Left colon (tissue), 2 donors: ENCODE results near the gene ARHGAP40. TPM values are rescaled to one million over a fixed set of nuclear protein-coding genes. Genes with fewer than 3 reads are reported as not detected.

Experiments used
- ATAC-seq: fragments of 200-7000 bp; cut with Tn5 transposase; one replicate; pipeline ENCODE4 v1.9.1; 2020; ENCODE audit warnings: mild to moderate bottlenecking, moderate library complexity
- DNase-seq, 2 donors: peaks; one replicate each; pipeline ENCODE4 v3.0.0-alpha.2; 2020
- intact Hi-C, 2 donors: fragments of 100-400 bp; cut with DNase I in 1 of 2; cut with micrococcal nuclease in 1 of 2; formaldehyde crosslinking; loops; one replicate each; pipeline versions ENCODE4 v1.11.2 to v1.14.0; 2022; cut with DNase I, micrococcal nuclease
- total RNA-seq, 2 donors: library from RNA; stranded (reverse); fragmentation: NEBNext Ultra II Directional; extraction: Animal tissue kit (Norgen Biotek cat#: 25700); gene quantifications; one replicate each; pipeline ENCODE4 v1.2.1, GENCODE V29; 2021
- donor health status: DM: no; HTN: no; CAD: no.
- donor health status: DM: yes; HTN: yes; CAD: no.

ARHGAP40 gene
- total RNA-seq, 2 donors from 2014 or later = not detected

- DNase-seq (no peak), ATAC-seq (no peak)
- intact Hi-C loops = no loop called here
Observed at GRCh38 chr20:38669688-38670087, 68.1 kb downstream of the ARHGAP40 start.

- intact Hi-C loops = no loop called here
- no peak for ATAC-seq
- DNase-seq = no peak
Observed at GRCh38 chr20:38670786-38671185, 69.2 kb downstream of the ARHGAP40 start.

- ATAC-seq = no peak
- intact Hi-C loops = no loop called here
- no peak for DNase-seq
Observed at GRCh38 chr20:38671186-38671585, 69.6 kb downstream of the ARHGAP40 start.

- ATAC-seq (no peak), DNase-seq (no peak)
- intact Hi-C loops = no loop called here
Observed at GRCh38 chr20:38671701-38672292, 70.2 kb downstream of the ARHGAP40 start.

- no peak for ATAC-seq
- intact Hi-C loops = no loop called here
- no peak for DNase-seq
Observed at GRCh38 chr20:38672504-38672903, 70.9 kb downstream of the ARHGAP40 start.

- no peak for DNase-seq
- ATAC-seq = no peak
- intact Hi-C loops = no loop called here
Observed at GRCh38 chr20:38673261-38673660, 71.7 kb downstream of the ARHGAP40 start.

GRCh38 chr20:38673725-38674091, 72.1 kb downstream of the ARHGAP40 start:
- ATAC-seq (no peak), DNase-seq (no peak)
- intact Hi-C loops = no loop called here

- intact Hi-C loops = no loop called here
- peak; percentile 34 for ATAC-seq
- peak in 1 of 2 donors; percentile 29 for DNase-seq
Observed at GRCh38 chr20:38674092-38674764, 72.6 kb downstream of the ARHGAP40 start.

- intact Hi-C loops = no loop called here
- DNase-seq = no peak
- ATAC-seq = no peak
Observed at GRCh38 chr20:38674765-38675133, 73.1 kb downstream of the ARHGAP40 start.

- intact Hi-C loops = no loop called here
- no peak for DNase-seq
- ATAC-seq = no peak
Observed at GRCh38 chr20:38676576-38676975, 75.0 kb downstream of the ARHGAP40 start.

GRCh38 chr20:38680500-38681306, 79.1 kb downstream of the ARHGAP40 start:
- DNase-seq (no peak), ATAC-seq (no peak)
- intact Hi-C loops = no loop called here

GRCh38 chr20:38685271-38685670, 83.7 kb downstream of the ARHGAP40 start:
- intact Hi-C loops = no loop called here
- ATAC-seq = no peak
- no peak for DNase-seq

- peak in 1 of 2 donors; percentile 56 for DNase-seq
- intact Hi-C loops = no loop called here
- ATAC-seq = peak; percentile 39
Observed at GRCh38 chr20:38685853-38686473, 84.4 kb downstream of the ARHGAP40 start.

- ATAC-seq (peak; percentile 40), DNase-seq (peak in 1 of 2 donors; percentile 63)
- intact Hi-C loops = no loop called here
Observed at GRCh38 chr20:38692436-38693411, 91.1 kb downstream of the ARHGAP40 start.

GRCh38 chr20:38697306-38697705, 95.7 kb downstream of the ARHGAP40 start:
- ATAC-seq (no peak), DNase-seq (no peak)
- intact Hi-C loops = no loop called here

- DNase-seq = no peak
- intact Hi-C loops = no loop called here
- ATAC-seq = no peak
Observed at GRCh38 chr20:38698541-38698940, 96.9 kb downstream of the ARHGAP40 start.

- intact Hi-C loops = no loop called here
- ATAC-seq (no peak), DNase-seq (no peak)
Observed at GRCh38 chr20:38700141-38700540, 98.5 kb downstream of the ARHGAP40 start.
